GM23248 (cell line): ENCODE results near the gene ERC1.

Source experiments
- EZH2 ChIP-seq: fragments of 200-600 bp; sonication (generic); IDR thresholded peaks from 2 replicates; pipeline ENCODE4 v1.6.1; 2018; ENCODE audit warnings: antibody characterized with exemption, mild to moderate bottlenecking; ENCODE audit not compliant: insufficient read depth, poor library complexity, severe bottlenecking
- EZH2phosphoT487 ChIP-seq: fragments of 200-600 bp; sonication (generic); IDR thresholded peaks from 2 replicates; pipeline ENCODE4 v1.6.1; 2018; ENCODE audit warnings: antibody characterized with exemption, moderate library complexity, mild to moderate bottlenecking, low read depth; ENCODE audit not compliant: insufficient read depth

DNA sequence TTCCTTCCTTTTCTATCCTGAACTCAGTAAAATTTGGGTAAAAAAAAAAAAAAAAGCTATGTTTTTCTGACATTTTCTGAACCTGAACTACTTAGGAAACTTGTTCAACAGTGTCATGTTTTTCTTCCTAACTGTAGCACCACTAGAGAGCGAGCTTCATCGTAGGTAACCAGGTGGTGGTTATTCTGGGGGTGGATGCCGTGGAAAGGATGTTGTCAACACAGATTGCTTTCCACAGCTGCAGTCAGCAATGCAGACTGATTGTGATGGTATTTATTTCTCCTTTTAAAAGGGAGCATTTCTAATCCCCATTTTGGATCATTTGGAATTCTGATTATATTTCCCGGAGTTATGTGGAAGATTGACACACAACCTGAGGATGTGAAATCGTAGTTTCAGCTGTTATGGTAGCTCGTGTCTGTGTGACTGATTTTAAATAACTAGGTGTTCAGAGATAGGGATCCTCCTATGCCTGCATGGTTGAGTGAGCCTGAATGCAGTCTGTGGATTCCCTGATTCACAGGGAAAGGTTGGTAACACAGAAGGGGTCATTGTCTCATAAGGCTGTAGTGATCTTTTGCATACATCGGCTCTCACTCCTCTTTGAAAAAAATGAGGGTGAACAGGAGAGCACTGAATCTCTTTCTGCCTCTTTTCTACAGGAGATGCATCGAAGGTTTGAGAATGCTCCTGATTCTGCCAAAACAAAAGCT is 113.2 kb downstream of the ERC1 start:
- TF ChIP-seq EZH2 (no peak), EZH2phosphoT487 (no peak)
